ENCODE data around the gene KRTAP12-1.

- TF ChIP-seq ZNF274 (IDR thresholded peaks at IDR 0.05; ENCODE audit: borderline replicate concordance, low read depth, low read length), result no peak
- no peak for TF ChIP-seq CTCF (IDR thresholded peaks at IDR 0.05 in 2 of 3, conservative IDR thresholded peaks at IDR 0.05 in 1 of 3; ENCODE audit: insufficient read depth in 2 of 3, low read depth in 1 of 3, low read length in 3 of 3)
- no peak for TF ChIP-seq NFYB (IDR thresholded peaks at IDR 0.05; ENCODE audit: extremely low read depth, insufficient read length)
- no peak for TF ChIP-seq LEF1 (IDR thresholded peaks at IDR 0.05)
- TF ChIP-seq PHF8 (IDR thresholded peaks at IDR 0.05; ENCODE audit: borderline replicate concordance, low read length), result no peak
- no peak for TF ChIP-seq GTF2F1 (IDR thresholded peaks at IDR 0.05; ENCODE audit: low read depth, low read length)
- no peak for TF ChIP-seq KAT8 (IDR thresholded peaks at IDR 0.05; ENCODE audit: low read depth)
- no peak for TF ChIP-seq REST (IDR thresholded peaks at IDR 0.05; ENCODE audit: borderline replicate concordance)
- TF ChIP-seq REST (CRISPR knock-in tag; IDR thresholded peaks at IDR 0.05; ENCODE audit: low read depth), result no peak
- no peak for TF ChIP-seq POLR2AphosphoS5 (IDR thresholded peaks at IDR 0.05; ENCODE audit: control insufficient read depth, insufficient read depth, low read depth, low read length)
Measured at GRCh38 chr21:44667612-44668011, 14.4 kb downstream of the KRTAP12-1 start.
